Activated CD4-positive, alpha-beta T cell treated with anti-CD3 and anti-CD28 coated beads, Interleukin-2, amount 50 U/mL, for 48 hours (primary cell): ENCODE results near the gene ANAPC13.

Experiments used
- DNase-seq, 2 experiments: peaks; one replicate each; pipeline ENCODE4 v3.0.0-alpha.2; 2020

The ANAPC13 gene

GRCh38 chr3:134482622-134483021 is 3.2 kb downstream of the ANAPC13 start:
- DNase-seq = no peak

DNA sequence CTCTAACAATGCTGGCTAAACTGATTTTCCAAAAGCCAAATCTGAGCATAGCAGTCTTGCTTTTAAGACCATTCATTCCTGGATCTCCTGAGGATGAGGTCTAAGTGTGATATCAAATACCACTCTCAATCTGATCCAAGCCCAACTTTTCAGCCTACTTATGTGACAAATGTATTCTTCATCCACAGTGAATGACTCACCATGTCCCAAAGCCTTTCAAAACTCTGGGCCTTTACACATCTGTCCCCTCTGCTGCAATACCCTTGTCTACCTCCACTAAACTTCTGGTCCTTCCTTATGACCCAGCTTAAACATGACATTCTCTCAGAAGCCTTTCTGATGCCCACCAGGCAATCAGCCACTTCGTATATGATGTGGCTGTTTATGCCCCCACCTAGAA is 4.6 kb downstream of the ANAPC13 start:
- no peak for DNase-seq

DNA sequence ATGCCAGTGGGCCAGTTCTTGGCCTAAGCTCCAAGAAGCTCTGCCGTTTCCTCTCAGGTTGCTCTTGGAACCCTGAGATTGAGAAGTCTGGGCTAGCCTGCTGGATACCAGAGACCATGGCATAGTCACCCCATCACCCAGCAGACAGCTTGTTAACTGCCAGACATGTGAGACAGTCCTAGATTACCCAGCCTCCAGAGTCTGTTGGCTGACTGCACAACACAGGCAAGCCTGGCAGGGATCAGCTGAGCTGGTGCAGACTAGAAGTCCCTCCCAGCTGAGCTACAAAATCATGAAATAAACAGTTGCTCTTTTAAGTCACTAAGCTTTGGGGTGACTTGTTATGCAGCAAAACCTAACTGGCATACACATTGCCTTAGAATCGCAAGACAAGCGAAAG is 5.2 kb downstream of the ANAPC13 start:
- DNase-seq = no peak

- DNase-seq = no peak
These were observed 7.8 kb downstream of the ANAPC13 start for GRCh38 chr3:134477938-134478337.

DNA sequence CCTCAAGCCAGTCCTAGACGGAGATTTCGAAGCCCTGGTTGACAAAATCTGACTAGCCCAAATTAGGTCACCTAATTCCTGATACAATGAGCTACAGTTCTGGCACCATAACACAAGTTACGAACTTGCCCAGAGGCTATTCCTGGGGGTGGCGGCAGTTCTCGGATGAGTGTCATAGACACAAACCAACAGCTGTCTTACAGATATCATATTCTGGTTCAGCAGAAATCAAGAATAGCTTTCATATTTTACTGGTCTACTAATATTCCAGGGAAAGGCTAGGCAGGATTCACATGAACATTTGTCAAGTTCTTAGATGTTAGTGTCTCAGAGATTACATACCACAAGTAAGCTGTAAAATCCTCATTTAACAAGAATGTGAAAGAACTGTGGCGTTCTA is 8.8 kb downstream of the ANAPC13 start:
- DNase-seq = no peak

GRCh38 chr3:134476306-134476705 is 9.5 kb downstream of the ANAPC13 start:
- no peak for DNase-seq

DNA sequence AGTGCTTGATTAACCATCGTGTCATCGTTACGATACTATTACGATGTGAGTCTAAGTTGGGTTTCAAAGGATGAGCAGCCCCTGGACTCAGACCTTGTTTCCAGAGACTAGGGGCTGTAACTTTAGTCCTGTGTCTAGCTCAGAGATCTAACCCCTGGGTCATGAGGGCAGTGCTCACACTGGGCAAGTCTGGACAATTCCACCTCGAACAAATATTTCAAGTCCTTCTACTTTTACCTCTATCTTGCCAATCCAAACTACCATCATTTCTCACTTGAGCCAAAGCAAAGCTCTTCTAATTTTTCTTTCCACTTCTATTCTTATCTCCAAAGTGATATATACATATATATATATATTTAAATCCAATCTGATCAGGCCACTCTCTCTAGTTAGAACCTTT is 10.8 kb downstream of the ANAPC13 start:
- no peak for DNase-seq

DNA sequence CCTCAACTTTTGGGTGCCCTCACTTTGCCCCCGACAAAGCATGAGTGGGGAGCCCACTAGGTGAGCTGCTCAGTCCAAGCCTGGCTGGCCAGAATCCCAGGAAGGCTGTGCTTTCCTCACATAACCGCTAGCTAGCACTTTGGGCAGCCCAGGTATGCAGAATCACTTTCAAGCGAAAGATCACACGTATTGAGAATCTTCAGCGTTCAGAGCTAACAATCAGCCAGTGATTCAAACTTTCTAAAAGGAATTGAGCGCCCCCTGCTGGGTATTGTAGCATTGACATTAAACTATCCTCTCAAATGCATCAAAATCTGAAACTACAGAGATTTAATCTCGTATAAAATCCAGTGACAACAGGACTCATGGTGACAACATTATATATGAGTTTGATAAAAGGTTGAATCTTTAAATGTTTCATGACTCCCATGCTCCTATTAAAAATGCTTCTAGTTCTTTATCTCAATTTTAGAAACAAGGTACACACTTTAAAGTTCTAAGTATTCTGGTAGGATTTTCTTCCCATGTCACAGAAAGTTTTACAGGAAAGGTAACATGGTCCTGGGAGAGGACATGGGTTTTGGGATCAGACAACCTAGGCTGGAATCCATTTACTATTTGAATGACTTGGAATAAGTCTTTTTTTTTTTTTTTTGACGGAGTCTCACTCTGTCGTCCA is 11.8 kb downstream of the ANAPC13 start:
- DNase-seq = peak; percentile 76 to 86

GRCh38 chr3:134472831-134473230 is 13.0 kb downstream of the ANAPC13 start:
- no peak for DNase-seq

- no peak for DNase-seq
These were observed 14.1 kb downstream of the ANAPC13 start for GRCh38 chr3:134471521-134472193.

GRCh38 chr3:134468519-134468918 is 17.3 kb downstream of the ANAPC13 start:
- DNase-seq = no peak

GRCh38 chr3:134466331-134466730 is 19.5 kb downstream of the ANAPC13 start:
- no peak for DNase-seq

- DNase-seq = no peak
These were observed 21.0 kb downstream of the ANAPC13 start for GRCh38 chr3:134464689-134465365.

GRCh38 chr3:134464064-134464688 is 21.6 kb downstream of the ANAPC13 start:
- DNase-seq = no peak

- DNase-seq = no peak
These were observed 22.1 kb downstream of the ANAPC13 start for GRCh38 chr3:134463676-134464063.

- DNase-seq = no peak
These were observed 23.3 kb downstream of the ANAPC13 start for GRCh38 chr3:134462331-134462941.

- DNase-seq = no peak
These were observed 24.8 kb downstream of the ANAPC13 start for GRCh38 chr3:134460965-134461364.

DNA sequence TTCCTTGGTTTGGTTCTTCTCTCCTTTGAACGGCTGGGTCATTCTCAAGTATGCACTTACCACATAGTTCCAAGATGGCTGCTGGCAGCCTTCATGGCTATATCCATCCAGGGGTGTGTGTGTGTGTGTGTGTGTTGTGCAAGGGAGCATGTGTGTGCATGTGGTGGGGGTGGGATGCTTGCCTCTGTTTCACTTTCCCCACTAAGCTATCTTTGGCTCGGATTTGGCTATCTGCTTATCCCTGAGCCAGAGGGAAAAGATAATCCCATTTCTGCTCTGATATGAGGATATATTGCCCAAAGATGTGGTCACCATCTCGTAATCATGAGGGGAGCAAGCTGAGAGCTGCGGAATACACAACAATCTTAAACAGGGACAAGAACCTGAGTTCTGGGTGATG is 26.2 kb downstream of the ANAPC13 start:
- no peak for DNase-seq

DNA sequence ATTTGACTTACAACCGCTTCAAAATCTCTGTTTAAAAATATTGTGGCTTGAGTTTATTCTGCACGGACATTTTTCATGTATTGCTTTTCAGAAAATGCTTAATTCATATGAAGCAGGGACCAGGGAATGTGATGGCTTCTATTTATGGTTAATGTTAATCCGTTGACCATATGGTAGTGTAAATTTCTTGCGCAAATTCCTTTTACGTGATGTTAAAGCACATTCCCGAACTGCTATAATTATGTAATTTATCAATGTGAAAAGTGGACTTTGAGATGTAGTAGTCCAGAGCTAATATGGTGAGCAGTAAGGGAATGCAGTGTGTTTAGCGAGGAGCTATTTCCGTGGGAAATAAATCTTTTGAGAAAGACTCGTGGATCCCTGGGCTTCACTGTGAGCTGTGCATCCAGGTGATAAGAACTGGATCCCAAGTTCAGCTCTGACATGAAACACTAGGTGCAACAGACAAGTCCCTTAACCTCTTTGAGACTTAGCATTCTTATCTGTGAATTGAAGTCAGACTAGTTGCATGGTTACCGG is 27.3 kb downstream of the ANAPC13 start:
- no peak for DNase-seq

DNA sequence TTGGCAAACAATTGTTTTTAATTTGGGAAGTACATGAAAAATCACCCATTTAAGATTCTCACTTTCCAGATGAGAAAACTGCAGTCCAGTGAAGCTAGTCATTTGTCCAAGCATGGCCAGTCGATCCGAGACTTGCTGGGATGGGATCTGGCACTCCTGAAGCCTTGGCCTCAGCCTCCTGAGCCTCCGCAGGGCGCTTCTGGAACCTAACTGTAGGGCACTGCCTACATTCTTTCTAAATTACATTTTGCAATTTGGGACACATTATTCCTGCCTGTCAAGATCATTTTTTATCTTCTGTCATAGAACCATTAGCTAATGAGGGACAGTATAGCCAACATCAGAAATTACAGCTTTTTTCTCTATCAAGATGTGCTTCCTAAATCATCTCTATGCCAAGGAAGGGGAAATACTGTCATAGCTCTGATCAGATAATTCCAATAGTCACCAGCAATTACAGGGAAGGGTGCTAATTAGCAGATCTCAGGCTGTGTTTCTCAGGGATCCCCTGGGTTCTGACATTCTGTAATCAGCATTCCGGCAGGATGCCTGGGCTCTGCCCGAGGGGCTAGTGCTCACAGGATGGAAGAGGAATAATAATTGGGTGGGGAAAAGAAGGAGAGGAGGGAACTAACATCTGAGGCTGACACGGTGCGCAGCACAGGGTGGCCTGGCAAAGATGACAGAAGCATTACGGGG is 28.3 kb downstream of the ANAPC13 start:
- DNase-seq = no peak

DNA sequence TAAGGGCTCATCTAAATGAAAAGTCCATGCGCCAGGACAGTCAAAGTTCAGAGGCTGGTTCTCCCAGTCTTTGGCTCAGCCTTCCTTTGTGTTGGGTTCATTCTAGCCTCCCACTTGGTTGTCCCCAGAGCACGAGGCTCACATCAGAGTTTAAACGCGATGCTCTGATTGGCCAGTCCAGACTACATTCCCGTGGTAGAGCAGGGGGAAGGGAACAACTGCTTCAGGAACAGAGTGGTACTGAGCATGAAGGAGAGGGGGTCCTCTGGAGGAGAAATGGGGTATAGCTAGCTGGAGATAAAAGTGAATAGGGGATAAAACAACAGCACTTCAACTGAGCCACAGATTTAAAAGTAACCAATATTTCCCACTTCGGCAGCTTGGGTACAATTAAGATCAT is 32.2 kb downstream of the ANAPC13 start:
- no peak for DNase-seq

GRCh38 chr3:134449951-134450350 is 35.8 kb downstream of the ANAPC13 start:
- no peak for DNase-seq
